Dedifferentiated amniotic fluid mesenchymal stem cell (primary cell): Measurements from ENCODE around the gene PIGR.

Experiments used
- DNase-seq: peaks from one replicate; pipeline ENCODE4 v3.0.0-alpha.2; 2016; ENCODE audit errors: extremely low spot score

PIGR gene

GRCh38 chr1:206960676-206961386 is 14.6 kb upstream of the PIGR start:
- DNase-seq: no peak

GRCh38 chr1:206958144-206958543 is 11.9 kb upstream of the PIGR start:
- DNase-seq: no peak

- no peak for DNase-seq
These were observed 11.4 kb upstream of the PIGR start for GRCh38 chr1:206957639-206958038.

GRCh38 chr1:206955476-206956451 is 9.5 kb upstream of the PIGR start:
- DNase-seq: no peak

GRCh38 chr1:206954459-206955342 is 8.4 kb upstream of the PIGR start:
- no peak for DNase-seq

GRCh38 chr1:206953626-206954025 is 7.4 kb upstream of the PIGR start:
- no peak for DNase-seq

GRCh38 chr1:206953126-206953525 is 6.9 kb upstream of the PIGR start:
- DNase-seq: no peak

GRCh38 chr1:206952171-206952570 is 5.9 kb upstream of the PIGR start:
- no peak for DNase-seq

- DNase-seq: no peak
These were observed 5.2 kb upstream of the PIGR start for GRCh38 chr1:206951318-206952100.

GRCh38 chr1:206949641-206950040 is 3.4 kb upstream of the PIGR start:
- DNase-seq: no peak

- DNase-seq: no peak
These were observed 2.9 kb upstream of the PIGR start for GRCh38 chr1:206949208-206949607.

GRCh38 chr1:206947255-206947654 is 989 bp upstream of the PIGR start:
- DNase-seq: no peak

GRCh38 chr1:206945779-206946178 is 487 bp downstream of the PIGR start:
- DNase-seq: no peak

GRCh38 chr1:206944703-206945102 is 1.6 kb downstream of the PIGR start:
- DNase-seq: no peak

GRCh38 chr1:206941766-206942418 is 4.4 kb downstream of the PIGR start:
- DNase-seq: no peak

GRCh38 chr1:206940588-206940936 is 5.7 kb downstream of the PIGR start:
- no peak for DNase-seq

- no peak for DNase-seq
These were observed 6.3 kb downstream of the PIGR start for GRCh38 chr1:206939841-206940587.

GRCh38 chr1:206939131-206939530 is 7.1 kb downstream of the PIGR start:
- DNase-seq: no peak

GRCh38 chr1:206937425-206937824 is 8.8 kb downstream of the PIGR start:
- no peak for DNase-seq

- DNase-seq: no peak
These were observed 10.7 kb downstream of the PIGR start for GRCh38 chr1:206935491-206936067.
